ENCODE measurements around the gene AP2M1. TPM values are rescaled to one million over a fixed set of nuclear protein-coding genes. Genes with fewer than 3 reads are reported as not detected.

AP2M1 gene
- total RNA-seq (100 to 1,000 TPM; 206 to 208 TPM), polyA plus RNA-seq (100 to 1,000 TPM; 254 to 312 TPM)

DNA sequence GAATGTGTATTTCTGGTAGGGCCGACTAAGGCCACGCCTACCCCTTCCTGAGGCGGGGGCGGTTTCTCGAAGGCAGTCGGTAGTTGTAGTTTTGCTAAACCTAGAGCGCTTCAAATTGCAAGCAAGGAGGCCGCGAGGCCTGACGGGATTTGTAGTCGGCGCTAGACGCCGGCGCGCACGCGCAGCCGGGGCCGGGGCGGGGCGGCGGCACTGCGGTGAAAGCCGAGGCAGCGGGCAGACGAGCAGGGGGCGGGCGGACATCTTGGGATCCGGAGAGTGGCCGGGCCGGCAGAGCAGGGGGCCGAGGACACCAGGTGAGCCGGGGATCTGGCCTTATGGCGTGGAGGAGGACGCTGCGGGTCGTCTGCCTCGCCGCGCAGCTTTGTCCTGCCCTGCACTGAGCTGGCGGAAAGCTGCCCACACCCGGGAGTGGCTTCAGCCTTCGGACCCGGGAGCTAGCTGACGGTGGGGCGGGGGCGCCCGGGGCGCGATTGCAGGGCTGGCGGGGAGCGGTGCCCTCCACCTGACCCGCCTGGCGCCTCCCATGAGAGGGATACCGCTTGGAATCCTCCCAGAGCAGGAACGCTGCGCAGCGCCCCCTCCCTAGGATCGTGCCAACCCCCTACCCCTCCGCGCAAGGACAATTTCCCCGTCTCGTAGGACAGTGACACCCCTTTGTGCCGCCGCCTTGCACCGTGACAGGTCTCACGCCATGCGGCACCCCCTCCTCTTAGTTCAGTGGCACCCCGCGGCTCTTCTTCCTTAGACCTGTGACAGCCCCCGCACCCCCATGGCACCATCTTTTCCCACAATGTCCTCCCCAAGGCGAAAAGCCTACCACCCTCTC is at the start of gene AP2M1:
Gene AP2M1, plus strand, starts transcription at position 210 of the 847 bp plus-strand sequence. CDS start 2,139 bp downstream, outside the sequence.
- no peaks in the 10 kb centered on the region for H3K27me3 ChIP-seq (ENCODE audit: insufficient read depth, low read length)
- H3K9me3 ChIP-seq (ENCODE audit: control insufficient read depth in 1 of 2, low read length in 2 of 2) = no peaks in the 10 kb centered on the region
- Mint-ChIP-seq H3K27me3 (no peaks in the 10 kb centered on the region), H3K4me1 (peaks cover 17 to 43% (median 30%) of the 10 kb centered on the region in 4 donors), H3K27ac (peak within 1 kb of the TSS; percentile 88 to 95 (median 92)), H3K4me3 (peak within 1 kb of the TSS; percentile 90 to 98 (median 96)), H3K36me3 (peaks cover 13 to 36% of the 10 kb centered on the region in 2 donors), H3K9me3 (no peaks in the 10 kb centered on the region)
- H3K4me1 ChIP-seq (ENCODE audit: insufficient read depth, low read length) = peaks cover 37% of the 10 kb centered on the region
- peak within 1 kb of the TSS; percentile 68 to 90 for H3K4me3 ChIP-seq (ENCODE audit: low read length in 2 of 2)
- peak; percentile 98 to 99 (median 99) for DNase-seq
- H3K27ac ChIP-seq (ENCODE audit: low read depth, low read length) = peak within 1 kb of the TSS; percentile 88
- intact Hi-C loops (cut with micrococcal nuclease) = loop anchor here (1.0 kb wide), 7 partner anchors 10 to 158 kb away; partner anchors contain the start of genes ABCC5, DVL3, EEF1AKMT4 and EIF2B5
- POLR2A ChIA-PET (ENCODE audit: partially characterized antibody) = interaction anchor here (0.7 to 3.5 kb wide), 7 partner anchors 9 to 291 kb away, joined by 3 to 26 read pairs (median 8); partner anchors contain the start of genes ABCF3, CLCN2, DVL3 and EIF2B5
- H3K36me3 ChIP-seq (ENCODE audit: insufficient read depth, low read length) = peaks cover 32% of the 10 kb centered on the region
- CTCF ChIA-PET (ENCODE audit: partially characterized antibody) = interaction anchor here (0.9 to 1.3 kb wide), 4 partner anchors 11 to 32 kb away, joined by 3 to 4 read pairs (median 3); partner anchors contain the start of gene ABCF3

DNA sequence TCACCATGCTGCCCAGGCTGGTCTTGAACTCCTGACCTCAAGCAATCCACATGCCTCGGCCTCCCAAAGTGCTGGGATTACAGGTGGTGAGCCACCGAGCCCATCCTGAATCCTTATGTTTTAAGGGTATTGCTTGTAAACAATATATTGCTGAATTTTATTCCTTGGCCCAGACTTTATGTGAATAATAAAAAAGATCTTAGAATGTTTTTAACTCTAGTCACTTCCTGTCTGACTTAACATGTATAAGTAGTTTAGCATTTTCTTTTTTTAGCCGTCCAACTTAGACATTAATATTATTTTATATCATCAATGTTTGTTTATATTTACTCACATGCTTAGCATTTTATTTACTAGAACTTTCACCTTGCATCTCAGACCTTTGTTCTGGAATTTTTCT is 48.6 kb upstream of the AP2M1 start:
- Mint-ChIP-seq H3K4me3 (no peak overlapping the region), H3K36me3 (no peaks in the 10 kb centered on the region), H3K4me1 (no peaks in the 10 kb centered on the region), H3K27ac (no peak overlapping the region), H3K9me3 (no peaks in the 10 kb centered on the region), H3K27me3 (peaks cover 1 to 3% of the 10 kb centered on the region in 2 donors)
- Histone ChIP-seq H3K27me3 (ENCODE audit: insufficient read depth, low read length) (no peaks in the 10 kb centered on the region), H3K4me3 (ENCODE audit: low read length in 2 of 2) (no peak overlapping the region), H3K36me3 (ENCODE audit: insufficient read depth, low read length) (no peaks in the 10 kb centered on the region), H3K4me1 (ENCODE audit: insufficient read depth, low read length) (no peaks in the 10 kb centered on the region), H3K9me3 (ENCODE audit: control insufficient read depth in 1 of 2, low read length in 2 of 2) (no peaks in the 10 kb centered on the region), H3K27ac (ENCODE audit: low read depth, low read length) (no peak overlapping the region)
- ChIA-PET POLR2A (ENCODE audit: partially characterized antibody) (interaction anchor here (1.1 kb wide), 1 partner anchor 9 kb away, joined by 4 read pairs; the partner anchor contains the start of gene EIF2B5), CTCF (ENCODE audit: partially characterized antibody) (no interaction called here)
- no peak for DNase-seq
- intact Hi-C loops (cut with micrococcal nuclease) = no loop called here

DNA sequence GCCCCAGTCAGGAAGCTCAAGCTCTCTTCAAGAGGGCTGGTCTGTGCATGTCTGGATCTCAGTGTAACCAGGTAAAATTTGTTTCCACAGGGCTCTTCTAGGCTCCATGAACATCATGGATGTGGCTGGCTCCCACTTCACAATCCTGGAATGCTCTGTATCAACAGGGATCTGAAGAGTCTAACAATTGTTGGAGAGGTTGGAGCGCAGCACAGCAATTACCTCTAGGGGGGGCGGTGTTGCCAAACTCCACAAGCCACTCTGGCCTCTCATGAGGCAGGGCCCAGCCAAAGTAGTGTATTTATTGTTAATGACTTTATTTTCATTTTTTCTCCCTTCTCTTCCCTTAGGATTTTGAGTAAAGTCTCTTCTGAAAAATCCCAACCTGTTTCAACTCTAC is 45.6 kb upstream of the AP2M1 start:
- peaks cover 8% of the 10 kb centered on the region for H3K4me1 ChIP-seq (ENCODE audit: insufficient read depth, low read length)
- peaks cover 1 to 3% of the 10 kb centered on the region in 2 donors for H3K27me3 Mint-ChIP-seq
- no peak for DNase-seq
- no peak overlapping the region for H3K27ac Mint-ChIP-seq
- intact Hi-C loops (cut with micrococcal nuclease) = no loop called here
- no peaks in the 10 kb centered on the region for H3K9me3 ChIP-seq (ENCODE audit: control insufficient read depth in 1 of 2, low read length in 2 of 2)
- H3K36me3 ChIP-seq (ENCODE audit: insufficient read depth, low read length) = no peaks in the 10 kb centered on the region
- H3K4me3 ChIP-seq (ENCODE audit: low read length in 2 of 2) = no peak overlapping the region
- H3K36me3 Mint-ChIP-seq = no peaks in the 10 kb centered on the region
- no peaks in the 10 kb centered on the region for H3K27me3 ChIP-seq (ENCODE audit: insufficient read depth, low read length)
- ChIA-PET POLR2A (ENCODE audit: partially characterized antibody) (no interaction called here), CTCF (ENCODE audit: partially characterized antibody) (no interaction called here)
- no peaks in the 10 kb centered on the region for H3K9me3 Mint-ChIP-seq
- no peak overlapping the region for H3K27ac ChIP-seq (ENCODE audit: low read depth, low read length)
- H3K4me1 Mint-ChIP-seq = peaks cover 3 to 9% (median 5%) of the 10 kb centered on the region in 4 donors
- no peak overlapping the region for H3K4me3 Mint-ChIP-seq

DNA sequence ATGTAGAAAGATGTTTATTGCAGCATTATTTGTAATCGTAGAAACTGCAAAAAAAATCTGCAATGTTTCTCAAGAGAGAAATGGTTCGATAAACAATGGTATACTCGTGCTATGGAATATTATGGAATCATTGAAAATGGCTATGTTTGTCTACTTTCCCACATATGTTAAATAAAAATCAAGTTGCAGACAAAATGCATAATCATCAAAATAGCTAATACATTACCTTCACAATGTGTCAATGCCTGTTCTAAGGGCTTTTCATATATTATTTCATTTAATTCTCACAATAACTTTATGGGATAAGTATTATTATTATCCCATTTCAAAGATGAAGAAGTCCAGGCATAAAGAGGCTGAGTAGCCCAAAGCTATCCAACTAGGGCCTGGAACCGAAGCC is 41.7 kb upstream of the AP2M1 start:
- ChIA-PET POLR2A (ENCODE audit: partially characterized antibody) (interaction anchor here (1.5 kb wide), 1 partner anchor 229 kb away, joined by 3 read pairs; no protein-coding TSS in a partner anchor), CTCF (ENCODE audit: partially characterized antibody) (interaction anchor here (0.5 to 1.9 kb wide), 3 partner anchors 95 to 1443 kb away, joined by 3 to 8 read pairs (median 7); partner anchors contain the start of gene EEF1AKMT4)
- peak overlapping the region in 1 of 8 donors; percentile 15 for H3K4me3 Mint-ChIP-seq
- no peaks in the 10 kb centered on the region for H3K9me3 Mint-ChIP-seq
- intact Hi-C loops (cut with micrococcal nuclease) = loop anchor here (10.0 kb wide), 1 partner anchor 412 kb away; no protein-coding TSS in a partner anchor
- H3K36me3 Mint-ChIP-seq = peaks cover 8 to 33% of the 10 kb centered on the region in 2 donors
- H3K4me1 ChIP-seq (ENCODE audit: insufficient read depth, low read length) = peaks cover 28% of the 10 kb centered on the region
- peak overlapping the region in 1 of 7 donors; percentile 90 for H3K27ac Mint-ChIP-seq
- no peak overlapping the region for H3K27ac ChIP-seq (ENCODE audit: low read depth, low read length)
- H3K36me3 ChIP-seq (ENCODE audit: insufficient read depth, low read length) = no peaks in the 10 kb centered on the region
- H3K9me3 ChIP-seq (ENCODE audit: control insufficient read depth in 1 of 2, low read length in 2 of 2) = no peaks in the 10 kb centered on the region
- peaks cover 23 to 47% (median 32%) of the 10 kb centered on the region in 4 donors for H3K4me1 Mint-ChIP-seq
- no peak for DNase-seq
- H3K4me3 ChIP-seq (ENCODE audit: low read length in 2 of 2) = no peak overlapping the region
- peaks cover 0 to 3% of the 10 kb centered on the region in 2 donors for H3K27me3 Mint-ChIP-seq
- no peaks in the 10 kb centered on the region for H3K27me3 ChIP-seq (ENCODE audit: insufficient read depth, low read length)

DNA sequence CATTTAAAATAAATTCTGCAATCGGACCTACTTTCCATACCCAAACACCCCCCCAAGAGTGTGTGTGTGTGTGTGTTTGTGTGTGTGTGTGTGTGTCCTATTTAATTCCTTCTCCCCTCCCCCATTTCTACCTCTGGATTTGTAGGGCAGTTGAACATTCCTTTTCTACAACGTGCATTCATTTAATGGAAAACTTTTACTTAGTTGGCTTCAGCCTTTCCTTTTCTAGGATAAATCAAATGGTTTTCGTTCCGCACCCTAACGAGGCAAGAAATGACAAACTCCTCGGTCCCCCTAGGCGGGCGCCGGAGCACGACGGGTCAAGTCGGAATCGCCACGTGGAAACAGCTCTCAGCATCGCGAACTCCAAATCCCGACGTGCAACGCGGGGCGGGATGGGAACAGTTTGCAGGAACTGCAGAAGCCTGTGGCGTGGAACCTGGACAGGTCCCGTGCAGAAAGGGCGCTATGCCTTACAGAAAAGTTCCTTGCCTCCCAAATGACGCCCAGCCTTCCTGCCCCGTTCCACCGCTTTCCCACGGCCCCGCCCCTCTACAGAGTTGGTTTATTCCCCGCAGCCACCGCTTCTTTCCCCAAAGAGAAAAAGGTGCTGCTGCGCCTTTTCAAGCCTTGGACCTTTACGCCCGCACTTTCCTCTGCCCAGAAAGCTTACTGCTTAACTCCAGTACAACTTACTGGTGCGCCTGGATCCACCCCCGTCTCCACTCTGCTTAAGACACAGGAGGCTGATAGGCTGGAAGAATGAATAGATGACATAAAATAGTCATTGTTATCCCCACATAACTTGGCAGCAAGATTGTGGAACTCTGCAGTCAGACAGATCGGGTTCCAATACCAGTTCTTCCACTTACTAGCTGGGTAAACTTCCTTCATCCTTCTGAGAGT is 40.6 kb upstream of the AP2M1 start:
- ChIA-PET CTCF (ENCODE audit: partially characterized antibody) (interaction anchor here (0.7 to 1.9 kb wide), 9 partner anchors 9 to 249 kb away, joined by 3 to 8 read pairs (median 4); partner anchors contain the start of genes ABCC5, DVL3, EEF1AKMT4 and PARL), POLR2A (ENCODE audit: partially characterized antibody) (interaction anchor here (0.9 to 2.6 kb wide), 15 partner anchors 9 to 249 kb away, joined by 3 to 20 read pairs (median 5); partner anchors contain the start of genes ABCF3, AP2M1, DVL3 and PARL)
- H3K4me1 ChIP-seq (ENCODE audit: insufficient read depth, low read length) = peaks cover 28% of the 10 kb centered on the region
- peak; percentile 16 to 46 (median 22) for DNase-seq
- Mint-ChIP-seq H3K9me3 (no peaks in the 10 kb centered on the region), H3K4me3 (peak overlapping the region; percentile 95 to 99 (median 98)), H3K4me1 (peaks cover 23 to 49% (median 33%) of the 10 kb centered on the region in 4 donors), H3K36me3 (peaks cover 9 to 35% of the 10 kb centered on the region in 2 donors), H3K27ac (peak overlapping the region; percentile 90 to 98 (median 97)), H3K27me3 (no peaks in the 10 kb centered on the region)
- H3K4me3 ChIP-seq (ENCODE audit: low read length in 2 of 2) = peak overlapping the region; percentile 95 to 96
- intact Hi-C loops (cut with micrococcal nuclease) = loop anchor here (10.0 kb wide), 1 partner anchor 411 kb away; no protein-coding TSS in a partner anchor
- H3K9me3 ChIP-seq (ENCODE audit: control insufficient read depth in 1 of 2, low read length in 2 of 2) = no peaks in the 10 kb centered on the region
- H3K27me3 ChIP-seq (ENCODE audit: insufficient read depth, low read length) = no peaks in the 10 kb centered on the region
- peak overlapping the region; percentile 78 for H3K27ac ChIP-seq (ENCODE audit: low read depth, low read length)
- H3K36me3 ChIP-seq (ENCODE audit: insufficient read depth, low read length) = no peaks in the 10 kb centered on the region

DNA sequence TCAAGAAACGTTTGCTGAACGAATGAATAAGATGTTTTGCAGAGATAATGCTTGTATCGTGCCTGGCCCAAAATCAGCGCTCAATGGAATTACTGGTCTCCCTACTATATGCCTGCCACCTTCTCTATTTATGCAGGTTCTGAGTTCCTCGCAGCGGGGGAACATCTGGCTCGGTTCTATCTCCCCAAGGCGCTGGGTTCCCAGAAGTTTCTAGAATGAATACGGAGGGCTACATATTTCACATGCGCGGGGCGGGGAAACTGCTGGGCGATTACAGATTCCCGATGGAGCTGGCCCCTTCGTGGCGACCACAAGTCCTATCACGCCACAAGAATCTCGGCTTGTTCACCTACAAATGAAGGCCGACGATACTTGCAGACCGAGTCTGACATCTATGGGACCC is 39.9 kb upstream of the AP2M1 start:
- Histone ChIP-seq H3K4me1 (ENCODE audit: insufficient read depth, low read length) (peaks cover 28% of the 10 kb centered on the region), H3K27ac (ENCODE audit: low read depth, low read length) (peak overlapping the region; percentile 78), H3K4me3 (ENCODE audit: low read length in 2 of 2) (peak overlapping the region; percentile 95 to 96), H3K9me3 (ENCODE audit: control insufficient read depth in 1 of 2, low read length in 2 of 2) (no peaks in the 10 kb centered on the region), H3K36me3 (ENCODE audit: insufficient read depth, low read length) (no peaks in the 10 kb centered on the region), H3K27me3 (ENCODE audit: insufficient read depth, low read length) (no peaks in the 10 kb centered on the region)
- CTCF ChIA-PET (ENCODE audit: partially characterized antibody) = interaction anchor here (0.9 to 1.9 kb wide), 6 partner anchors 10 to 250 kb away, joined by 3 to 8 read pairs (median 4); partner anchors contain the start of genes ABCC5 and PARL
- peaks cover 23 to 49% (median 33%) of the 10 kb centered on the region in 4 donors for H3K4me1 Mint-ChIP-seq
- peak overlapping the region; percentile 95 to 99 (median 98) for H3K4me3 Mint-ChIP-seq
- intact Hi-C loops (cut with micrococcal nuclease) = loop anchor here (1.0 to 10.0 kb wide), 8 partner anchors 21 to 410 kb away; partner anchors contain the start of genes ABCC5, AP2M1, DVL3 and EEF1AKMT4
- no peaks in the 10 kb centered on the region for H3K27me3 Mint-ChIP-seq
- no peaks in the 10 kb centered on the region for H3K9me3 Mint-ChIP-seq
- DNase-seq = no peak
- peak overlapping the region; percentile 90 to 98 (median 97) for H3K27ac Mint-ChIP-seq
- POLR2A ChIA-PET (ENCODE audit: partially characterized antibody) = interaction anchor here (0.8 to 2.6 kb wide), 22 partner anchors 8 to 677 kb away, joined by 3 to 20 read pairs (median 4); partner anchors contain the start of genes ABCF3, AP2M1, CLCN2 and DVL3
- H3K36me3 Mint-ChIP-seq = peaks cover 9 to 35% of the 10 kb centered on the region in 2 donors

Data from CD4-positive, alpha-beta memory T cell (primary cell).